ENCODE measurements around the gene ZBP1.

- no peak for TF ChIP-seq CTCF (IDR thresholded peaks at IDR 0.05; ENCODE audit: low read depth, low read length)
- TF ChIP-seq EZH2phosphoT487 (IDR thresholded peaks at IDR 0.05; ENCODE audit: low read depth): no peak
These were observed 51.9 kb downstream of the ZBP1 start for GRCh38 chr20:57568088-57568896.
